Measurements from ENCODE around the gene C18orf63.

DNA sequence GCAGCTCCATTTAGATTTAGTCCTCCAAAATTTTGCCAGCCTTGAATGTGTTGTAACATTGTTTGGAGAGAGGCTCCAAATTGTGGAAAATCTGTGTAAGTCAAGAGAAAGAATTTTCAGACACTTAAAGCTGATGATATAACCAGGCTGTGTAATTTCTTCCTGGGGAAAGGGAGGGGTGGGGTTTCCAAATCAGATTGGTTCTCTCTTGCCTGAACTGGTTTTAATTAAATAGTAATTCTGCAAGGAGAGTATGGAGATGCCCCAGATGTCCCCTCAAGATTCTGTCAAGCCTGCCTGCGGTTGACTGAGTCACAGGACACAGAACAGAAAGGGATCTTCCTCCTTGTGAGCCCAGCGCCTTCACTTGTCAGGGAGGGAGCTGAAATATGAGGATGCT is 54.5 kb downstream of the C18orf63 start:
- TF ChIP-seq, protein P1, sequence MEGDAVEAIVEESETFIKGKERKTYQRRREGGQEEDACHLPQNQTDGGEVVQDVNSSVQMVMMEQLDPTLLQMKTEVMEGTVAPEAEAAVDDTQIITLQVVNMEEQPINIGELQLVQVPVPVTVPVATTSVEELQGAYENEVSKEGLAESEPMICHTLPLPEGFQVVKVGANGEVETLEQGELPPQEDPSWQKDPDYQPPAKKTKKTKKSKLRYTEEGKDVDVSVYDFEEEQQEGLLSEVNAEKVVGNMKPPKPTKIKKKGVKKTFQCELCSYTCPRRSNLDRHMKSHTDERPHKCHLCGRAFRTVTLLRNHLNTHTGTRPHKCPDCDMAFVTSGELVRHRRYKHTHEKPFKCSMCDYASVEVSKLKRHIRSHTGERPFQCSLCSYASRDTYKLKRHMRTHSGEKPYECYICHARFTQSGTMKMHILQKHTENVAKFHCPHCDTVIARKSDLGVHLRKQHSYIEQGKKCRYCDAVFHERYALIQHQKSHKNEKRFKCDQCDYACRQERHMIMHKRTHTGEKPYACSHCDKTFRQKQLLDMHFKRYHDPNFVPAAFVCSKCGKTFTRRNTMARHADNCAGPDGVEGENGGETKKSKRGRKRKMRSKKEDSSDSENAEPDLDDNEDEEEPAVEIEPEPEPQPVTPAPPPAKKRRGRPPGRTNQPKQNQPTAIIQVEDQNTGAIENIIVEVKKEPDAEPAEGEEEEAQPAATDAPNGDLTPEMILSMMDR (conservative IDR thresholded peaks at IDR 0.05; ENCODE audit: low read depth, low read length) = no peak
- no peak for TF ChIP-seq EZH2 (IDR thresholded peaks at IDR 0.05; ENCODE audit: borderline replicate concordance, low read depth, low read length, poor library complexity, severe bottlenecking)
